Dendritic cell treated with granulocyte-macrophage colony-stimulating factor and Interleukin-4, amounts not matched to agents 40 ng/mL and 50 ng/mL, for 4 days (primary cell): ENCODE measurements around the gene SEMA4G.

Experiments
- H3K27ac Mint-ChIP-seq: one replicate; pipeline ENCODE4 v1.8.0; 2022; ENCODE audit warnings: mild to moderate bottlenecking, mixed read lengths
- H3K27me3 Mint-ChIP-seq: one replicate; pipeline ENCODE4 v1.8.0; 2022; ENCODE audit warnings: mild to moderate bottlenecking, mixed read lengths
- H3K36me3 Mint-ChIP-seq: one replicate; pipeline ENCODE4 v1.8.0; 2022; ENCODE audit warnings: low read depth, mixed read lengths
- H3K4me1 Mint-ChIP-seq: one replicate; pipeline ENCODE4 v1.8.0; 2022; ENCODE audit warnings: low read depth, mixed read lengths
- H3K4me3 Mint-ChIP-seq: one replicate; pipeline ENCODE4 v1.8.0; 2022; ENCODE audit warnings: mild to moderate bottlenecking, moderate library complexity, mixed read lengths
- H3K9me3 Mint-ChIP-seq: one replicate; pipeline ENCODE4 v1.8.0; 2022; ENCODE audit warnings: mixed read lengths
- intact Hi-C: fragments of 100-400 bp; cut with micrococcal nuclease; formaldehyde crosslinking; loops from one replicate; pipeline ENCODE4 v1.15.0; 2022

SEMA4G gene

DNA sequence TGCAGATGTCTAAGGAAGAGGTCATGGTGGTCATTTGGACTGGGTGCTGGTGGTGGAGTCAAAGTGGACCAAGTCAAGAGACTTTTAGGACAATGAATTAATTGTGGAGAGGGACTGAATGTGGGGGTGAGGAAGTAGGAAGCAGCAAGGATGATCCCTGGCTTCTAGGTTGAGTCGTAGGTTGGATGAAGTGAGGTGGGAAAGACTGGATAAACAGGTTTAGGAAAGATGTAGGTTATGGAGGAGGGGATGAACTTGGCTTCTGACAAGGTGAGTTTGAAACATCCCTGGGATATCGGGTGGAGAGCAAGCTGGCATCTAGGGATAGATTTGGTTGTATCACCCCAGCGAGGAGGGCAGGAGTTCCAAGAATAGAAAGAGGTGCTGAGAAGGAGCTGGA, 7.6 kb downstream of the SEMA4G start:
- peaks cover 5% of the 10 kb centered on the region for H3K27me3 Mint-ChIP-seq
- H3K27ac Mint-ChIP-seq, result no peak overlapping the region
- no peaks in the 10 kb centered on the region for H3K4me1 Mint-ChIP-seq
- intact Hi-C loops, result no loop called here
- H3K9me3 Mint-ChIP-seq, result no peaks in the 10 kb centered on the region
- H3K4me3 Mint-ChIP-seq, result no peak overlapping the region
- H3K36me3 Mint-ChIP-seq, result peaks cover 34% of the 10 kb centered on the region

DNA sequence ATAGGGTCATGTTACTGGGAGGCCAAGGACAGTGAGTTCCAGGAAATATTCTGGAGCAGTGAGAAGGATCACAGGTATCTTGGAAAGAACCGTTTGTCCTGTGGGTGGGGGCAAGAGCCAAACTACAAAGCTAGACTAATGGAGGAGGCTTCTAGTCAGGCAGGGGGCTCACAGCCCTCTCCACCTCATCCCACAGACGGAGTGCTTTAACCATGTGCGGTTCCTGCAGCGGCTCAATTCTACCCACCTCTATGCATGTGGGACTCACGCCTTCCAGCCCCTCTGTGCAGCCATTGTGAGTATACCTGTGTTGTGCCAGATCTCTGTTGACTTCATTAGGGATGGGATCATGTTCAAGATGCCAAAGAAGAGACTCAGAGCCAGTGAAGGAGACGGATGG, 8.1 kb downstream of the SEMA4G start:
- Mint-ChIP-seq H3K27ac (no peak overlapping the region), H3K4me1 (no peaks in the 10 kb centered on the region), H3K9me3 (no peaks in the 10 kb centered on the region), H3K27me3 (peaks cover 5% of the 10 kb centered on the region), H3K4me3 (no peak overlapping the region), H3K36me3 (peaks cover 40% of the 10 kb centered on the region)
- intact Hi-C loops, result no loop called here

GRCh38 chr10:100978121-100978900, 9.0 kb downstream of the SEMA4G start:
- H3K27ac Mint-ChIP-seq, result no peak overlapping the region
- H3K4me3 Mint-ChIP-seq, result no peak overlapping the region
- H3K4me1 Mint-ChIP-seq, result no peaks in the 10 kb centered on the region
- H3K36me3 Mint-ChIP-seq, result peaks cover 48% of the 10 kb centered on the region
- intact Hi-C loops, result no loop called here
- H3K27me3 Mint-ChIP-seq, result peaks cover 5% of the 10 kb centered on the region
- no peaks in the 10 kb centered on the region for H3K9me3 Mint-ChIP-seq

GRCh38 chr10:100978901-100979195, 9.5 kb downstream of the SEMA4G start:
- Mint-ChIP-seq H3K4me1 (no peaks in the 10 kb centered on the region), H3K27ac (no peak overlapping the region), H3K36me3 (peaks cover 54% of the 10 kb centered on the region), H3K9me3 (no peaks in the 10 kb centered on the region), H3K27me3 (peaks cover 5% of the 10 kb centered on the region), H3K4me3 (no peak overlapping the region)
- intact Hi-C loops, result no loop called here

DNA sequence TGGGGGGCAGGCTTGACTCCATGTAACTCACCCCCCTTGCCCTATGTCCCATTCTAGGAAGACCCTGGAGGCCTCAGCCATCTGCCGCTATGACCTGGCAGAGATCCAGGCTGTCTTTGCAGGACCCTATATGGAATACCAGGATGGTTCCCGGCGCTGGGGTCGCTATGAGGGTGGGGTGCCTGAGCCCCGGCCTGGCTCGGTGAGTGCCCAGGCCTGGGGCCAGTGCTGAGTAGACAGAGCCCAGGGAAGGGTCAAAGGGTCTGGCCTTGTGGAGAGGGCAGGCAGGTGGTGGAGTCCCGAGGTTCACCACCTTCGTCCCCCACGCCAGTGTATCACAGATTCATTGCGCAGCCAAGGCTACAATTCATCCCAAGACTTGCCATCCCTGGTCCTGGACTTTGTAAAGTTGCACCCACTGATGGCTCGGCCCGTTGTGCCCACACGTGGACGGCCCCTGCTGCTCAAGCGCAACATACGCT, 10.5 kb downstream of the SEMA4G start:
- Mint-ChIP-seq H3K27ac (no peak overlapping the region), H3K4me3 (no peak overlapping the region), H3K4me1 (no peaks in the 10 kb centered on the region), H3K27me3 (peaks cover 5% of the 10 kb centered on the region), H3K36me3 (peaks cover 63% of the 10 kb centered on the region), H3K9me3 (no peaks in the 10 kb centered on the region)
- intact Hi-C loops, result no loop called here

- Mint-ChIP-seq H3K4me1 (no peaks in the 10 kb centered on the region), H3K4me3 (no peak overlapping the region), H3K36me3 (peaks cover 65% of the 10 kb centered on the region), H3K27ac (no peak overlapping the region), H3K27me3 (peaks cover 5% of the 10 kb centered on the region), H3K9me3 (no peaks in the 10 kb centered on the region)
- intact Hi-C loops, result no loop called here
These were observed 11.0 kb downstream of the SEMA4G start for GRCh38 chr10:100980311-100980710.

GRCh38 chr10:100980711-100981110, 11.4 kb downstream of the SEMA4G start:
- intact Hi-C loops, result no loop called here
- H3K9me3 Mint-ChIP-seq, result no peaks in the 10 kb centered on the region

GRCh38 chr10:100981178-100981772, 12.0 kb downstream of the SEMA4G start:
- peaks cover 71% of the 10 kb centered on the region for H3K36me3 Mint-ChIP-seq
- no peak overlapping the region for H3K27ac Mint-ChIP-seq
- intact Hi-C loops, result no loop called here
- H3K9me3 Mint-ChIP-seq, result no peaks in the 10 kb centered on the region
- no peak overlapping the region for H3K4me3 Mint-ChIP-seq
- H3K27me3 Mint-ChIP-seq, result peaks cover 5% of the 10 kb centered on the region
- H3K4me1 Mint-ChIP-seq, result no peaks in the 10 kb centered on the region

More at GRCh38 chr10:100980711-100981110, 11.4 kb downstream of the SEMA4G start:
- no peak overlapping the region for H3K27ac Mint-ChIP-seq
- H3K36me3 Mint-ChIP-seq, result peaks cover 69% of the 10 kb centered on the region
- H3K4me1 Mint-ChIP-seq, result no peaks in the 10 kb centered on the region
- no peak overlapping the region for H3K4me3 Mint-ChIP-seq
- H3K27me3 Mint-ChIP-seq, result peaks cover 5% of the 10 kb centered on the region

GRCh38 chr10:100982916-100983830, 13.9 kb downstream of the SEMA4G start:
- Mint-ChIP-seq H3K36me3 (peaks cover 80% of the 10 kb centered on the region), H3K4me1 (peaks cover 11% of the 10 kb centered on the region), H3K27ac (no peak overlapping the region), H3K9me3 (no peaks in the 10 kb centered on the region), H3K27me3 (no peaks in the 10 kb centered on the region), H3K4me3 (no peak overlapping the region)
- intact Hi-C loops, result no loop called here

- H3K4me3 Mint-ChIP-seq, result no peak overlapping the region
- H3K27ac Mint-ChIP-seq, result no peak overlapping the region
- H3K9me3 Mint-ChIP-seq, result no peaks in the 10 kb centered on the region
- H3K27me3 Mint-ChIP-seq, result no peaks in the 10 kb centered on the region
- peaks cover 11% of the 10 kb centered on the region for H3K4me1 Mint-ChIP-seq
- intact Hi-C loops, result no loop called here
- H3K36me3 Mint-ChIP-seq, result peaks cover 74% of the 10 kb centered on the region
These were observed 14.8 kb downstream of the SEMA4G start for GRCh38 chr10:100983868-100984671.

DNA sequence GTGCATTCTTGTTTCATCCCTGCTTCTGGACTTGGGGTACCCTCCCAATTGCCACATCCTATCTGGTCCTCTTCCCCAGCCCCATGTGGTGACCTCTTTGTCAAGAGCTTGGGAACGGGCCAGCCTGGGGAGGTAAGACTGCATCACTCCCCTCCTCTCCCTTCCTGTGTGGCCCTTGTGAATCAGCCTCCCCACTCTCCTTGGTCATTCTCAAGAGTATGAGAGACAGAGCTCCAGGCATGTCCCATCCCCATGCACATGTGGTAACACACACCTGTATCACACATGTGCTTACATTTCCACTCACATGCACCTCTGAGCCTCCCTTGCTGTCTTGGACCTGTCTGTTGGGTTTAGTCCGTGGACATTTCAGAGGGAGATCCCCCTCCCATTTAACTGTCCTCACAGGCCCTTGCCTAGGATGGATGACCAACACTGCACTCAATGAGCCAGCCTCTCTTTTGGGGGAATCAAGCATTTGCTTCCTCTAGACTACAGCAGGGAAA, 15.4 kb downstream of the SEMA4G start:
- Mint-ChIP-seq H3K36me3 (peaks cover 75% of the 10 kb centered on the region), H3K9me3 (no peaks in the 10 kb centered on the region), H3K27me3 (no peaks in the 10 kb centered on the region), H3K27ac (no peak overlapping the region), H3K4me1 (peaks cover 16% of the 10 kb centered on the region), H3K4me3 (no peak overlapping the region)
- intact Hi-C loops, result no loop called here

DNA sequence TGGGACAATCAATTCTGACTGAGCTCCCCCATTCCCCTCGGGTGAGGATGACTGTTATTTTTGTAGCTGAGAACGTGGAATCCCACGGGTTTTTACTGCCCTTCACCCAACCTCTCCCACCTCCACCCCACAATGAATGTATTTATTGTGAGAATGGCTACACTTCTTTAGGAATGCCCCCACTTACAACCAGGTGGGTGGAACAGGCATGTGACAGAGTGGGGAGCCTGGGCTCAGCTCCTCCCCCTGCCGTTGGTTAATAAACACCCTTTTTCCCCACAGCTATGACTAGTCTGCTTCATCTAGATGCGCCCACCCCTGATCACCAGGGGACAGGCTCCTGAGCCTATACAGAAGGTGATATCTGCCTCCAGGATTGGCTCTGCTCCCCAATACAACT, 16.0 kb downstream of the SEMA4G start:
- Mint-ChIP-seq H3K4me3 (no peak overlapping the region), H3K27me3 (no peaks in the 10 kb centered on the region), H3K27ac (no peak overlapping the region), H3K4me1 (peaks cover 17% of the 10 kb centered on the region), H3K36me3 (peaks cover 72% of the 10 kb centered on the region), H3K9me3 (no peaks in the 10 kb centered on the region)
- intact Hi-C loops, result no loop called here

- Mint-ChIP-seq H3K4me1 (peaks cover 17% of the 10 kb centered on the region), H3K36me3 (peaks cover 72% of the 10 kb centered on the region), H3K4me3 (peak overlapping the region; percentile 88), H3K27ac (peak overlapping the region; percentile 81), H3K27me3 (no peaks in the 10 kb centered on the region), H3K9me3 (no peaks in the 10 kb centered on the region)
- intact Hi-C loops, result no loop called here
These were observed 17.3 kb downstream of the SEMA4G start for GRCh38 chr10:100986623-100986951.
